Prostate gland (tissue), 2 donors: Measurements from ENCODE around the gene THBS4. TPM values are rescaled to one million over a fixed set of nuclear protein-coding genes. Genes with fewer than 3 reads are reported as not detected.
A peak's percentile ranks its signal among the peaks of the same experiment; 100 is the strongest.

ENCODE experiments used
- DNase-seq: peaks from one replicate; pipeline ENCODE4 v3.0.0-alpha.2; 2019; ENCODE audit warnings: low spot score
- H3K27ac ChIP-seq, 2 donors: fragments of 200-600 bp; sonication (generic); 2 replicates each; pipeline ENCODE4 v1.5.1; 2017 to 2019
- H3K27me3 ChIP-seq: fragments of 200-600 bp; sonication (generic); replicated peaks from 2 replicates; pipeline ENCODE4 v1.5.1; 2019; ENCODE audit not compliant: insufficient read depth
- H3K36me3 ChIP-seq, 2 donors: fragments of 200-600 bp; sonication (generic); 1 replicate in 1 of 2; 2 replicates in 1 of 2; pipeline versions ENCODE4 v1.5.1 to v1.8.1; 2017 to 2019
- H3K4me1 ChIP-seq: fragments of 200-600 bp; sonication (generic); replicated peaks from 2 replicates; pipeline ENCODE4 v1.5.1; 2019
- H3K4me3 ChIP-seq, 2 donors: fragments of 200-600 bp; sonication (generic); 2 replicates each; pipeline ENCODE4 v1.5.1; 2017 to 2019
- H3K9me3 ChIP-seq: fragments of 200-600 bp; sonication (generic); 2 replicates; pipeline ENCODE4 v1.5.1; 2017
- CTCF ChIP-seq, 4 experiments: fragments of 200-600 bp in 2 of 4; fragments of 450-650 bp in 2 of 4; sonication (generic) in 2 of 4; IDR thresholded peaks; 1 replicate in 3 of 4; 2 replicates in 1 of 4; pipeline ENCODE4 v1.5.1; 2016 to 2019; ENCODE audit warnings: antibody characterized with exemption in 4 of 4, mild to moderate bottlenecking in 2 of 4, moderate library complexity in 2 of 4
- POLR2A ChIP-seq: fragments of 450-650 bp; IDR thresholded peaks from one replicate; pipeline ENCODE4 v1.6.1; 2016; ENCODE audit warnings: antibody characterized with exemption, mild to moderate bottlenecking
- POLR2AphosphoS5 ChIP-seq: sonication (generic); formaldehyde crosslinking; IDR thresholded peaks from one replicate; pipeline ENCODE4 v1.6.1; 2017; ENCODE audit warnings: antibody characterized with exemption
- WGBS: methylation state at CpG from one replicate; pipeline ENCODE4 v1.1.5; 2018; 5-methylcytosine and 5-hydroxymethylcytosine counted together
- intact Hi-C: fragments of 100-400 bp; cut with DNase I; formaldehyde crosslinking; loops from one replicate; pipeline ENCODE4 v1.14.2; 2022
- total RNA-seq, 2 donors: library from RNA; depleted of rRNA; stranded (reverse); fragments of >200 nt; gene quantifications; one replicate each; pipeline ENCODE4 v1.1.0, GENCODE V29; 2016

Gene THBS4
- total RNA-seq, 2 donors from 2014 or later = 3.9 to 21.5 TPM

GRCh38 chr5:80034559-80034958 is 589 bp upstream of the THBS4 start:
- Histone ChIP-seq H3K27me3 (no peaks in the 10 kb centered on the region), H3K4me1 (no peaks in the 10 kb centered on the region), H3K36me3 (no peaks in the 10 kb centered on the region), H3K27ac (no peak overlapping the region), H3K4me3 (peak overlapping the region in 1 of 2 donors; percentile 29), H3K9me3 (no peaks in the 10 kb centered on the region)
- DNase-seq = no peak
- no peak for TF ChIP-seq CTCF (IDR thresholded peaks at IDR 0.05)
- TF ChIP-seq POLR2AphosphoS5 = no peak
- no peak for TF ChIP-seq POLR2A
- WGBS = 39% methylated on average over 8 of the region's 8 CpGs
- intact Hi-C loops = no loop called here

DNA sequence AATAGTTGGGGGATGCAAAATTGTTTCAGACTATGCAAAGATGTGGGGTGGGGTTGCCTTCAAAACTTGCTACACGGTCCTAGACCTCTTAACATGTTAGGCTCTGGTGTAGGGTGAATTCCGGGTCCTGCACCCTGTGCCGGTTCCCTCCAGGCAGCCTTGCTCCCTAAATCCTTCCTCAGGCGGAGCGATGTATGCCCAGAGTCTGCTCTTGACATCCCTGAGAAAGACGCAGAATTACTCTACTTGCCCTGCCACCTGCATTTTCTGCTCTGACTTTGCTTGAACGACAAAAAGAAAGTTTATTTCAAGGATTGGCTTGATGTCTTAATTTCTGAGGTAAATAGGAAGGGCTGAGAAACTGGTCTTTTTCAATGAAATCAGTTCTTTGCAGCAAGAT is 691 bp downstream of the THBS4 start:
- TF ChIP-seq POLR2AphosphoS5 (no peak), CTCF (IDR thresholded peaks at IDR 0.05) (no peak)
- H3K9me3 ChIP-seq = no peaks in the 10 kb centered on the region
- intact Hi-C loops = no loop called here
- peak overlapping the region in 1 of 2 donors; percentile 29 for H3K4me3 ChIP-seq
- no peaks in the 10 kb centered on the region for H3K27me3 ChIP-seq
- no peak overlapping the region for H3K27ac ChIP-seq
- no peaks in the 10 kb centered on the region for H3K4me1 ChIP-seq
- WGBS = 85% methylated on average over 7 of the region's 7 CpGs
- no peaks in the 10 kb centered on the region for H3K36me3 ChIP-seq
- no peak for DNase-seq

DNA sequence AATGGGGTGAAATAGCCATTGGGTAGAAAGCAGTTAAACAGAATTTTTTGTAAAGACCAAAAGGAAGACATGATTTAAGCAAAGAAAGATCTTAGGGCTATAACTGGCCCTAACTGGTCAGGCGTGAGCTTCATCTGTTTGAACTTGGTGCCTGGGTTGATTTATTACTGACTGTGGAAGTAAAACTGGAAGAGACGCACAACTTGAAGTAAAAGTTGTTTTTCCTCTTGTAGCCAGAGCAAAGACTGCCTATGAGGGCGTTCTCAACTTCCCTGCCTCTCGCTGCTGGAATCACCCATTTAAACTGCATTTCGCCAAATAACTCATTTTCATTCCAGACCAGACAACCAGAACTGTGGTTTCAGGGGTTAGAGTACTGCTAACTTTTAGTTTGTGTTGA is 1.5 kb downstream of the THBS4 start:
- H3K36me3 ChIP-seq = no peaks in the 10 kb centered on the region
- TF ChIP-seq CTCF (IDR thresholded peaks at IDR 0.05) (no peak), POLR2AphosphoS5 (no peak), POLR2A (no peak)
- H3K9me3 ChIP-seq = no peaks in the 10 kb centered on the region
- H3K4me3 ChIP-seq = no peak overlapping the region
- no peaks in the 10 kb centered on the region for H3K27me3 ChIP-seq
- intact Hi-C loops = no loop called here
- no peak for DNase-seq
- no peak overlapping the region for H3K27ac ChIP-seq
- H3K4me1 ChIP-seq = no peaks in the 10 kb centered on the region
- WGBS = 76% methylated on average over 5 of the region's 5 CpGs

DNA sequence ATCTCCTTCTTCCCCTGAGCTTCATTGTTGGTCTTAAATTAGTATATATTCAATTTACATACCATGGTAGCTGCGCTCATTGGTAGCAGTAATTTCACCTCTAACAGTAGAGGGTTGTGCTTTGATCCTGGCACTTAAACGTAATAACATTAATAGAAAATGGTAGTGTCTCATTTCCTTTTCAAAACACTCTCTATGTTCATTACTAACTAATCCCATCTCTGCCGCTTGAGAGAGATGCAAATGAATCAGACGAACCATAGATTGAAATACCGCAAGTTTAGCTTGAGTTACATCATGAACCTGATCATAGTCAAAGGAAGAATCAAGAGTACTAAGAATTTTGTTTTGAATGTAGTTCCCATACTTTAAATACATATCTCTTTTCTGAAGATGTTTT is 2.2 kb downstream of the THBS4 start:
- WGBS = 83% methylated on average over 5 of the region's 5 CpGs
- Histone ChIP-seq H3K36me3 (no peaks in the 10 kb centered on the region), H3K27ac (no peak overlapping the region), H3K4me1 (no peaks in the 10 kb centered on the region), H3K4me3 (no peak overlapping the region), H3K27me3 (no peaks in the 10 kb centered on the region), H3K9me3 (no peaks in the 10 kb centered on the region)
- no peak for DNase-seq
- intact Hi-C loops = no loop called here
- TF ChIP-seq POLR2AphosphoS5 = no peak
- no peak for TF ChIP-seq POLR2A

- intact Hi-C loops = no loop called here
- H3K4me3 ChIP-seq = no peak overlapping the region
- H3K4me1 ChIP-seq = no peaks in the 10 kb centered on the region
- no peaks in the 10 kb centered on the region for H3K36me3 ChIP-seq
- no peaks in the 10 kb centered on the region for H3K9me3 ChIP-seq
- 71% methylated on average over 2 of the region's 2 CpGs for WGBS
- H3K27ac ChIP-seq = no peak overlapping the region
- H3K27me3 ChIP-seq = no peaks in the 10 kb centered on the region
- DNase-seq = no peak
- no peak for TF ChIP-seq POLR2AphosphoS5
- no peak for TF ChIP-seq POLR2A
- TF ChIP-seq CTCF (IDR thresholded peaks at IDR 0.05) = no peak
These were observed 4.5 kb downstream of the THBS4 start for GRCh38 chr5:80039650-80040049.
